Caco-2 (cell line): ENCODE measurements around the gene AGPAT2. TPM values are rescaled to one million over a fixed set of nuclear protein-coding genes. Genes with fewer than 3 reads are reported as not detected.
"Not testable (repeated sequence)": the region's sequence is repeated elsewhere in the genome, so short reads cannot be mapped to it uniquely, and the experiment has no call there.

Experiments used
- BruUV-seq: library from RNA; stranded (reverse); fragments of 400-500 nt; replicated peaks from 2 replicates; lab custom pipeline; 2021; lab: Mats Ljungman, UMichigan
- CTCF ChIA-PET: fragments of 300-600 bp; sonication (Branson Sonifier 250); formaldehyde crosslinking; loops from one replicate; lab custom pipeline; 2022; ENCODE audit warnings: antibody characterized with exemption; lab: Charles Lee
- POLR2A ChIA-PET: fragments of 300-600 bp; sonication (Branson Sonifier 250); formaldehyde crosslinking; loops from one replicate; lab custom pipeline; 2022; ENCODE audit warnings: antibody characterized with exemption; lab: Charles Lee
- DNase-seq, 2 experiments: peaks; one replicate each; pipeline versions ENCODE4 v3.0.0 to v3.0.0-alpha.2; 2020 to 2022
- H3K27me3 ChIP-seq: replicated peaks from 2 replicates; pipeline ENCODE4 v1.6.0; 2011; ENCODE audit warnings: low read length; ENCODE audit not compliant: control insufficient read depth, insufficient read depth
- H3K36me3 ChIP-seq: 2 replicates; pipeline ENCODE4 v1.5.1; 2011; ENCODE audit warnings: low read length; ENCODE audit not compliant: control insufficient read depth, insufficient read depth
- H3K4me1 ChIP-seq: fragments of 250-450 bp; sonication (Bioruptor Pico); 2 replicates; pipeline ENCODE4 v1.5.1; 2020; ENCODE audit warnings: mild to moderate bottlenecking
- H3K4me3 ChIP-seq: 2 replicates; pipeline ENCODE4 v1.5.1; 2011; ENCODE audit warnings: low read depth, mild to moderate bottlenecking, control low read depth, low read length
- H3K9me3 ChIP-seq: fragments of 250-450 bp; sonication (Bioruptor Pico); 2 replicates; pipeline ENCODE4 v1.5.1; 2020; ENCODE audit warnings: mild to moderate bottlenecking, moderate library complexity
- H3K27ac Mint-ChIP-seq: one replicate; pipeline ENCODE4 v1.8.0; 2022; ENCODE audit warnings: mixed read lengths; ENCODE audit not compliant: unreplicated experiment
- H3K27me3 Mint-ChIP-seq: one replicate; pipeline ENCODE4 v1.8.0; 2022; ENCODE audit warnings: mixed read lengths; ENCODE audit not compliant: insufficient read depth, unreplicated experiment
- H3K36me3 Mint-ChIP-seq: one replicate; pipeline ENCODE4 v1.8.0; 2022; ENCODE audit warnings: mild to moderate bottlenecking, mixed read lengths; ENCODE audit not compliant: insufficient read depth, unreplicated experiment
- H3K4me1 Mint-ChIP-seq: one replicate; pipeline ENCODE4 v1.8.0; 2022; ENCODE audit warnings: low read depth, mixed read lengths; ENCODE audit not compliant: unreplicated experiment
- H3K4me3 Mint-ChIP-seq: one replicate; pipeline ENCODE4 v1.8.0; 2022; ENCODE audit warnings: mild to moderate bottlenecking, moderate library complexity, mixed read lengths; ENCODE audit not compliant: unreplicated experiment
- H3K9me3 Mint-ChIP-seq: one replicate; pipeline ENCODE4 v1.8.0; 2022; ENCODE audit warnings: mixed read lengths; ENCODE audit not compliant: unreplicated experiment
- intact Hi-C: fragments of 100-400 bp; cut with micrococcal nuclease; formaldehyde crosslinking; loops from one replicate; pipeline ENCODE4 v1.10.0; 2022; ENCODE audit not compliant: unreplicated experiment
- total RNA-seq: library from RNA; stranded (reverse); gene quantifications from 2 replicates; pipeline ENCODE4 v1.2.3, GENCODE V29; 2022
- TF ChIP-seq, protein P1 (sequence below), 2 experiments: fragments of 200-600 bp in 1 of 2; IDR thresholded peaks; 1 replicate in 1 of 2; 2 replicates in 1 of 2; pipeline versions ENCODE4 v1.5.1 to v1.8.0; 2011 to 2022; ENCODE audit warnings: antibody characterized with exemption in 1 of 2, control low read depth in 1 of 2, inconsistent platforms in 1 of 2, low read depth in 1 of 2, low read length in 1 of 2, mild to moderate bottlenecking in 1 of 2, moderate library complexity in 1 of 2; ENCODE audit not compliant: insufficient read depth in 1 of 2, severe bottlenecking in 1 of 2, unreplicated experiment in 1 of 2

The AGPAT2 gene
- total RNA-seq, 1 experiment from 2014 or later = 68.7 TPM

DNA sequence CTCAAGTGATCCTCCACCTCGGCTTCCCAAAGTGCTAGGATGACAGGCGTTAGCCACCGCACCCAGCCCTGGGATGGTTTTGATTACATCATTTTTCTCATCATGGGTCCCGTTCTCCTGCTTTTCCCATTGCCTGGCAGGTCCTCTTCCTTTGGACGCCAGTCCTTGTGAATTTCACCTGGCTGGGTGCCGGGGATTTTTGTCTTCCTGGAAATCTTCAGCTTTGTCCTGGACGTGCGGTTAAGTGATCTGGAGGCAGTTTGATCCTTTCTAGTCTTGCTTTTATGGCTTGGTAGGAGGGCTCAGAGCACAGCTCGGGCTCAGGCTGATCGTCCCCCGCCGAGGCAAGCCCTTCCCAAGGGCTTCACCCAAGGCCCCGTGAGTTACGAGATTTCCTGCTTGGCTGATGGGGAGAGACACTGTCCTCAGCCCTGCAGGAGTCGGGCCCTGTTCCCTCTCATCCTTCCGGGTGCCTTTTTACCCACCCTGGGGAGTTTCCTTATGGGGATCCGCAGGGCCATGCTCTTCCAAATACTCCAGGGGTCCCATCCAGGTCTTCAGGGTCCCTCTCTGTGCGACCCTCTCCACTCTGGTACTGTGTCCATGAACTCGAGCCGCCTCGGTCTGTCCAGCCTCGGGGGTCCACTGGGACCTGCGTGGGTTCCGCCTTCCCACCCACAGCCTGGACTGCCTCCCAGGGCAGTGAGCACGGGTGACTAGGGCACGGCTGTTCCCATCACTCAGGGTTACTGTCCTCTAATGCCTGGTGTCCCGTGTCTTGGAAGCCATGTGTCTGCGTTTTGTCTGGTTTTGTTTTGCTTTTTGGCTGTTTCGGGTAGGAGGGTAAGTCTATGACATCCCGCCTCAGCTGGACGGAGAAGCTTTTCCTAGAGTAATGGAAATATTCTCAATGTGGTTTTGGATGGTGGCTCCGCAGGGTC, 46.8 kb downstream of the AGPAT2 start:
- intact Hi-C loops = loop anchor here (5.0 kb wide), 1 partner anchor 502 kb away; no protein-coding TSS in a partner anchor
- BruUV-seq = no TSS peak
- no peak overlapping the region for H3K4me3 ChIP-seq
- H3K4me3 Mint-ChIP-seq = no peak overlapping the region
- no peaks in the 10 kb centered on the region for H3K9me3 Mint-ChIP-seq
- TF ChIP-seq, protein P1, sequence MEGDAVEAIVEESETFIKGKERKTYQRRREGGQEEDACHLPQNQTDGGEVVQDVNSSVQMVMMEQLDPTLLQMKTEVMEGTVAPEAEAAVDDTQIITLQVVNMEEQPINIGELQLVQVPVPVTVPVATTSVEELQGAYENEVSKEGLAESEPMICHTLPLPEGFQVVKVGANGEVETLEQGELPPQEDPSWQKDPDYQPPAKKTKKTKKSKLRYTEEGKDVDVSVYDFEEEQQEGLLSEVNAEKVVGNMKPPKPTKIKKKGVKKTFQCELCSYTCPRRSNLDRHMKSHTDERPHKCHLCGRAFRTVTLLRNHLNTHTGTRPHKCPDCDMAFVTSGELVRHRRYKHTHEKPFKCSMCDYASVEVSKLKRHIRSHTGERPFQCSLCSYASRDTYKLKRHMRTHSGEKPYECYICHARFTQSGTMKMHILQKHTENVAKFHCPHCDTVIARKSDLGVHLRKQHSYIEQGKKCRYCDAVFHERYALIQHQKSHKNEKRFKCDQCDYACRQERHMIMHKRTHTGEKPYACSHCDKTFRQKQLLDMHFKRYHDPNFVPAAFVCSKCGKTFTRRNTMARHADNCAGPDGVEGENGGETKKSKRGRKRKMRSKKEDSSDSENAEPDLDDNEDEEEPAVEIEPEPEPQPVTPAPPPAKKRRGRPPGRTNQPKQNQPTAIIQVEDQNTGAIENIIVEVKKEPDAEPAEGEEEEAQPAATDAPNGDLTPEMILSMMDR (IDR thresholded peaks at IDR 0.05; ENCODE audit: insufficient read depth in 1 of 2, low read depth in 1 of 2, low read length in 1 of 2, severe bottlenecking in 1 of 2, unreplicated experiment in 1 of 2) = no peak
- peaks cover 13% of the 10 kb centered on the region for H3K4me1 ChIP-seq
- no peaks in the 10 kb centered on the region for H3K27me3 ChIP-seq
- CTCF ChIA-PET = no interaction called here
- POLR2A ChIA-PET = no interaction called here
- H3K4me1 Mint-ChIP-seq = no peaks in the 10 kb centered on the region
- H3K27ac Mint-ChIP-seq = no peak overlapping the region
- no peak for DNase-seq
- peaks cover 4% of the 10 kb centered on the region for H3K27me3 Mint-ChIP-seq
- no peaks in the 10 kb centered on the region for H3K36me3 Mint-ChIP-seq
- no peaks in the 10 kb centered on the region for H3K9me3 ChIP-seq
- no peaks in the 10 kb centered on the region for H3K36me3 ChIP-seq

DNA sequence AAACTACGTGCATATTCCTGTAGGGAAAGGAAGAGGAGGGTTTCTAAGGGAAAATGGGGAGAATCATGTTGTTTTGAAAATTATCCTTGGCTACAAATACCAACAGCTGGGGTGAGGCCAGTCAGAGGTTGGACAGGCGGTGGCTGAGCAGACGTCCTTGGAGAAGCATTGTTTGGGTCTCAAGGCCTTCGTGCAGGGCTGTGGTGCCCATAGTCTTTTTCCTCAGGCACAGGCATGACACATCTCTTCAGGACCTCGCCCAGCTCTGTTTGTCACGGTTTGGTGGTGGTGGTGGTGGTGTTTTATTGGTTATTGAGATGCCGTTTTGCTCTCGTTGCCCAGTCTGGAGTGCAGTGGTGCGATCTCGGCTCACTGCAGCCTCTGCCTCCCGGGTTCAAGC, 52.4 kb downstream of the AGPAT2 start:
- Mint-ChIP-seq H3K4me1 (no peaks in the 10 kb centered on the region), H3K27ac (no peak overlapping the region), H3K27me3 (peaks cover 10% of the 10 kb centered on the region), H3K36me3 (peaks cover 4% of the 10 kb centered on the region), H3K4me3 (no peak overlapping the region), H3K9me3 (no peaks in the 10 kb centered on the region)
- no peaks in the 10 kb centered on the region for H3K9me3 ChIP-seq
- no peaks in the 10 kb centered on the region for H3K4me1 ChIP-seq
- no peak overlapping the region for H3K4me3 ChIP-seq
- no peaks in the 10 kb centered on the region for H3K27me3 ChIP-seq
- TF ChIP-seq, protein P1 (IDR thresholded peaks at IDR 0.05; ENCODE audit: insufficient read depth in 1 of 2, low read depth in 1 of 2, low read length in 1 of 2, severe bottlenecking in 1 of 2, unreplicated experiment in 1 of 2) = no peak
- no peak for DNase-seq
- intact Hi-C loops = loop anchor here (5.0 kb wide), 1 partner anchor 57 kb away; no protein-coding TSS in a partner anchor
- no peaks in the 10 kb centered on the region for H3K36me3 ChIP-seq
- CTCF ChIA-PET = interaction anchor here (1.6 kb wide), 1 partner anchor 147 kb away, joined by 8 read pairs; no protein-coding TSS in a partner anchor
- no TSS peak for BruUV-seq
- POLR2A ChIA-PET = no interaction called here

DNA sequence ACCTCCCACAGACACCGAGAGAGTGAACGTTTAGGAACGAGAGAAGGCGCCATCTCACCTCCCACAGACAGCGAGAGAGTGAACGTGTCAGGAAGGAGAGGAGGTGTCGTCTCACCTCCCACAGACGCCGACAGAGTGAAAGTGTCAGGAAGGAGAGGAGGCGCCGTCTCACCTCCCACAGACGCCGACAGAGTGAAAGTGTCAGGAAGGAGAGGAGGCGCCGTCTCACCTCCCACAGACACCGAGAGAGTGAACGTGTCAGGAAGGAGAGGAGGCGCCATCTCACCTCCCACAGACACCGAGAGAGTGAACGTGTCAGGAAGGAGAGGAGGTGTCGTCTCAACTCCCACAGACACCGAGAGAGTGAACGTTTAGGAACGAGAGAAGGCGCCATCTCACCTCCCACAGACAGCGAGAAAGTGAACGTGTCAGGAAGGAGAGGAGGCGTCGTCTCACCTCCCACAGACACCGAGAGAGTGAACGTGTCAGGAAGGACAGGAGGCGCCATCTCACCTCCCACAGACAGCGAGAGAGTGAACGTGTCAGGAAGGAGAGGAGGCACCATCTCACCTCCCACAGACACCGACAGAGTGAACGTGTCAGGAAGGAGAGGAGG, 54.7 kb downstream of the AGPAT2 start:
- H3K9me3 ChIP-seq, H3K4me3 ChIP-seq, H3K4me3 Mint-ChIP-seq, H3K27ac Mint-ChIP-seq, H3K4me1 ChIP-seq, H3K36me3 Mint-ChIP-seq, BruUV-seq, H3K9me3 Mint-ChIP-seq, H3K36me3 ChIP-seq, H3K4me1 Mint-ChIP-seq, POLR2A ChIA-PET, H3K27me3 ChIP-seq: not testable (repeated sequence)
- CTCF ChIA-PET = interaction anchor here (1.2 to 1.4 kb wide), 2 partner anchors 148 to 269 kb away, joined by 4 to 20 read pairs; partner anchors contain the start of gene DNLZ
- peak in 1 of 2 experiments; percentile 29 for DNase-seq
- peaks cover 14% of the 10 kb centered on the region for H3K27me3 Mint-ChIP-seq
- intact Hi-C loops = loop anchor here (5.0 kb wide), 1 partner anchor 60 kb away; no protein-coding TSS in a partner anchor

DNA sequence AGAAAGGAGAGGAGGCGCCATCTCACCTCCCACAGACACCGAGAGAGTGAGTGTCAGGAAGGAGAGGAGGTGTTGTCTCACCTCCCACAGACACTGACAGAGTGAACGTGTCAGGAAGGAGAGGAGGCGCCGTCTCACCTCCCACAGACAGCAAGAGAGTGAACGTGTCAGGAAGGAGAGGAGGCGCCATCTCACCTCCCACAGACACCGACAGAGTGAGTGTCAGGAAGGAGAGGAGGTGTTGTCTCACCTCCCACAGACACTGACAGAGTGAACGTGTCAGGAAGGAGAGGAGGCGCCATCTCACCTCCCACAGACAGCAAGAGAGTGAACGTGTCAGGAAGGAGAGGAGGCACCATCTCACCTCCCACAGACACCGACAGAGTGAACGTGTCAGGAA, 55.2 kb downstream of the AGPAT2 start:
- H3K36me3 Mint-ChIP-seq, H3K27me3 ChIP-seq, H3K4me3 ChIP-seq, H3K9me3 ChIP-seq, H3K4me1 Mint-ChIP-seq, BruUV-seq, POLR2A ChIA-PET, H3K36me3 ChIP-seq, DNase-seq, H3K27ac Mint-ChIP-seq, H3K9me3 Mint-ChIP-seq, H3K4me3 Mint-ChIP-seq: not testable (repeated sequence)
- CTCF ChIA-PET = interaction anchor here (1.0 to 1.5 kb wide), 4 partner anchors 143 to 269 kb away, joined by 4 to 20 read pairs (median 10); partner anchors contain the start of gene DNLZ
- H3K4me1 ChIP-seq = peaks cover 11% of the 10 kb centered on the region
- peaks cover 14% of the 10 kb centered on the region for H3K27me3 Mint-ChIP-seq
- intact Hi-C loops = loop anchor here (5.0 kb wide), 1 partner anchor 60 kb away; no protein-coding TSS in a partner anchor
